K562 (cell line): Measurements from ENCODE around the gene GPD2. TPM values are rescaled to one million over a fixed set of nuclear protein-coding genes. Genes with fewer than 3 reads are reported as not detected.

Source experiments
- ARID2 ChIP-seq: fragments of 450-650 bp; IDR thresholded peaks from 2 replicates; pipeline ENCODE4 v1.6.1; 2017; ENCODE audit warnings: antibody characterized with exemption, mild to moderate bottlenecking
- FOSL1 ChIP-seq: fragments of 200-800 bp; sonication (Bioruptor generic); conservative IDR thresholded peaks from 2 replicates; pipeline ENCODE4 v1.6.1; 2016; ENCODE audit warnings: missing genetic modification characterization, missing compliant biosample characterization
- KLF1 ChIP-seq: fragments of 450-650 bp; IDR thresholded peaks from 2 replicates; pipeline ENCODE4 v1.6.1; 2016; ENCODE audit warnings: missing genetic modification characterization, missing compliant biosample characterization
- MXD1 ChIP-seq: fragments of 250-450 bp; sonication (Bioruptor Pico); IDR thresholded peaks from 2 replicates; pipeline ENCODE4 v1.8.0; 2021; ENCODE audit warnings: borderline replicate concordance, mild to moderate bottlenecking, moderate library complexity; ENCODE audit not compliant: poor library complexity, severe bottlenecking
- NCOA2 ChIP-seq, 2 experiments: fragments of 450-650 bp; IDR thresholded peaks; 2 replicates each; pipeline ENCODE4 v1.6.1; 2018; ENCODE audit warnings: mild to moderate bottlenecking in 2 of 2, moderate library complexity in 1 of 2; ENCODE audit not compliant: partially characterized antibody in 2 of 2
- NR2C1 ChIP-seq, 2 experiments: fragments of 450-650 bp; IDR thresholded peaks; 2 replicates each; pipeline ENCODE4 v1.6.1; 2017; ENCODE audit warnings: mild to moderate bottlenecking in 2 of 2, antibody characterized with exemption in 1 of 2, inconsistent platforms in 1 of 2, missing compliant biosample characterization in 1 of 2, missing genetic modification characterization in 1 of 2
- RAD51 ChIP-seq: fragments of 450-650 bp; IDR thresholded peaks from 2 replicates; pipeline ENCODE4 v1.7.1; 2016; ENCODE audit warnings: low read depth, mild to moderate bottlenecking, borderline replicate concordance
- SLC30A9 ChIP-seq: fragments of 250-450 bp; sonication (Bioruptor Pico); IDR thresholded peaks from 2 replicates; pipeline ENCODE4 v1.8.0; 2022; ENCODE audit warnings: mild to moderate bottlenecking, moderate library complexity
- SOX6 ChIP-seq: fragments of 450-650 bp; IDR thresholded peaks from 2 replicates; pipeline ENCODE4 v1.6.1; 2014; ENCODE audit warnings: mild to moderate bottlenecking
- TRIM24 ChIP-seq, 2 experiments: fragments of 450-650 bp; IDR thresholded peaks; 2 replicates each; pipeline ENCODE4 v1.6.1; 2016
- WHSC1 ChIP-seq: IDR thresholded peaks from one replicate; pipeline ENCODE4 v1.6.1; 2012; ENCODE audit warnings: low read length, control low read depth, inconsistent platforms
- YBX1 ChIP-seq: fragments of 450-650 bp; IDR thresholded peaks from 2 replicates; pipeline ENCODE4 v1.7.1; 2016; ENCODE audit warnings: mild to moderate bottlenecking
- ZNF57 ChIP-seq: fragments of 450-650 bp; formaldehyde crosslinking; IDR thresholded peaks from 2 replicates; pipeline ENCODE4 v1.4.0; 2020; ENCODE audit warnings: mild to moderate bottlenecking, moderate library complexity
- ZNF766 ChIP-seq: fragments of 200-800 bp; sonication (Bioruptor generic); conservative IDR thresholded peaks from 2 replicates; pipeline ENCODE4 v1.6.1; 2016; ENCODE audit warnings: missing genetic modification characterization, missing compliant biosample characterization
- polyA plus RNA-seq, 8 experiments: library from polyadenylated mRNA; depleted of rRNA in 4 of 8; stranded (reverse) in 5 of 8; unstranded in 3 of 8; fragments of >200 nt; fragmentation: Nextera tagmentation in 2 of 8; fragmentation: Illumina TruSeq in 1 of 8; extraction: Ambion mirVana in 2 of 8; extraction: Trizol in 1 of 8; gene quantifications; 2 replicates each; pipeline versions ENCODE4 v1.2.1 to v1.2.3, GENCODE V29; 2011 to 2014; ENCODE audit warnings: inconsistent platforms in 1 of 8, missing spikeins in 1 of 8
- total RNA-seq, 7 experiments: library from RNA; depleted of rRNA in 6 of 7; stranded (reverse); fragments of >200 nt in 6 of 7; fragmentation: Illumina TruSeq in 2 of 7; extraction: Trizol in 2 of 7; gene quantifications; 2 replicates each; pipeline versions ENCODE4 v1.2.1 to v1.2.3, GENCODE V29; 2011 to 2021; ENCODE audit warnings: low replicate concordance in 1 of 7
- TF ChIP-seq, protein P1 (sequence below): fragments of 450-650 bp; IDR thresholded peaks from 2 replicates; pipeline ENCODE4 v1.6.1; 2018; ENCODE audit not compliant: partially characterized antibody
- TF ChIP-seq, protein P2 (sequence below): sonication (generic); formaldehyde crosslinking; IDR thresholded peaks from 2 replicates; pipeline ENCODE4 v1.8.1; 2023; ENCODE audit warnings: missing genetic modification reagents, mild to moderate bottlenecking, borderline replicate concordance
- TF ChIP-seq, protein P3 (sequence below): fragments of 450-650 bp; IDR thresholded peaks from 2 replicates; pipeline ENCODE4 v1.7.1; 2018; ENCODE audit warnings: mild to moderate bottlenecking, low read depth; ENCODE audit not compliant: partially characterized antibody

Gene GPD2
- total and polyA plus RNA-seq, 9 of the 15 experiments (the other 6 are each of a cell fraction or from before 2014, with no cell fraction given) = 5.2 to 39.2 (median 19.0) TPM

DNA sequence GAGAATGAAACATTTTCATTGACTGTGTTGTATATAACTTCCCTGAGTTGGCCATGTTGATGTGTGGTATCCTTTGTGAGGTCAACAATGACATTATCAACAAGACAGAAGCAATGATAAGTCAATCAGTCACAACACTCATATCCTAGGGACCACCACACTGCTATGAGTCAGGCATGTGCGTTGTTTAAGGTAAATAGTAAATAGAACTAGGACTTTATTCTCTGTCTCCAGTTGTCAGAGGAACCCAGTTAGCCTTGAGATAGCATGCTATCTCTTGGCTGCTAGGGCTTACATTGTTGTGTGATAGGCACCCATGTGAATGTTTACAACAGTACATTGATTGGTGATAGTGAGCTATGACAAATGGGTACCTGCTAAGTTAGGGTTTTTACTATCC, 37.3 kb downstream of the GPD2 start (continued):
- TF ChIP-seq MXD1 = no peak
- TF ChIP-seq WHSC1 = no peak
- no peak for TF ChIP-seq YBX1
- TF ChIP-seq SLC30A9 (CRISPR knock-in tag) = no peak
- TF ChIP-seq, protein P1, sequence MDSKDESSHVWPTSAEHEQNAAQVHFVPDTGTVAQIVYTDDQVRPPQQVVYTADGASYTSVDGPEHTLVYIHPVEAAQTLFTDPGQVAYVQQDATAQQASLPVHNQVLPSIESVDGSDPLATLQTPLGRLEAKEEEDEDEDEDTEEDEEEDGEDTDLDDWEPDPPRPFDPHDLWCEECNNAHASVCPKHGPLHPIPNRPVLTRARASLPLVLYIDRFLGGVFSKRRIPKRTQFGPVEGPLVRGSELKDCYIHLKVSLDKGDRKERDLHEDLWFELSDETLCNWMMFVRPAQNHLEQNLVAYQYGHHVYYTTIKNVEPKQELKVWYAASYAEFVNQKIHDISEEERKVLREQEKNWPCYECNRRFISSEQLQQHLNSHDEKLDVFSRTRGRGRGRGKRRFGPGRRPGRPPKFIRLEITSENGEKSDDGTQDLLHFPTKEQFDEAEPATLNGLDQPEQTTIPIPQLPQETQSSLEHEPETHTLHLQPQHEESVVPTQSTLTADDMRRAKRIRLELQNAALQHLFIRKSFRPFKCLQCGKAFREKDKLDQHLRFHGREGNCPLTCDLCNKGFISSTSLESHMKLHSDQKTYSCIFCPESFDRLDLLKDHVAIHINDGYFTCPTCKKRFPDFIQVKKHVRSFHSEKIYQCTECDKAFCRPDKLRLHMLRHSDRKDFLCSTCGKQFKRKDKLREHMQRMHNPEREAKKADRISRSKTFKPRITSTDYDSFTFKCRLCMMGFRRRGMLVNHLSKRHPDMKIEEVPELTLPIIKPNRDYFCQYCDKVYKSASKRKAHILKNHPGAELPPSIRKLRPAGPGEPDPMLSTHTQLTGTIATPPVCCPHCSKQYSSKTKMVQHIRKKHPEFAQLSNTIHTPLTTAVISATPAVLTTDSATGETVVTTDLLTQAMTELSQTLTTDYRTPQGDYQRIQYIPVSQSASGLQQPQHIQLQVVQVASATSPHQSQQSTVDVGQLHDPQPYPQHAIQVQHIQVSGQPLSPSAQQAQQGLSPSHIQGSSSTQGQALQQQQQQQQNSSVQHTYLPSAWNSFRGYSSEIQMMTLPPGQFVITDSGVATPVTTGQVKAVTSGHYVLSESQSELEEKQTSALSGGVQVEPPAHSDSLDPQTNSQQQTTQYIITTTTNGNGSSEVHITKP = no peak
- TF ChIP-seq NR2C1 (IDR thresholded peaks at IDR 0.05) = no peak
- TF ChIP-seq NR2C1 (tag; IDR thresholded peaks at IDR 0.05) = 0 out of 2 replicates have a peak, but pooled peaks have one; percentile 22
- TF ChIP-seq FOSL1 (tag) = peak; percentile 50; the same call in 1 of the 2 replicates
- no peak for TF ChIP-seq NCOA2 (IDR thresholded peaks at IDR 0.05; ENCODE audit: partially characterized antibody in 2 of 2)
- no peak for TF ChIP-seq ZNF766 (CRISPR knock-in tag)
- no peak for TF ChIP-seq RAD51
- TF ChIP-seq SOX6 = peak; percentile 51; the same call in 1 of the 2 replicates
- no peak for TF ChIP-seq ARID2
- TF ChIP-seq, protein P2, sequence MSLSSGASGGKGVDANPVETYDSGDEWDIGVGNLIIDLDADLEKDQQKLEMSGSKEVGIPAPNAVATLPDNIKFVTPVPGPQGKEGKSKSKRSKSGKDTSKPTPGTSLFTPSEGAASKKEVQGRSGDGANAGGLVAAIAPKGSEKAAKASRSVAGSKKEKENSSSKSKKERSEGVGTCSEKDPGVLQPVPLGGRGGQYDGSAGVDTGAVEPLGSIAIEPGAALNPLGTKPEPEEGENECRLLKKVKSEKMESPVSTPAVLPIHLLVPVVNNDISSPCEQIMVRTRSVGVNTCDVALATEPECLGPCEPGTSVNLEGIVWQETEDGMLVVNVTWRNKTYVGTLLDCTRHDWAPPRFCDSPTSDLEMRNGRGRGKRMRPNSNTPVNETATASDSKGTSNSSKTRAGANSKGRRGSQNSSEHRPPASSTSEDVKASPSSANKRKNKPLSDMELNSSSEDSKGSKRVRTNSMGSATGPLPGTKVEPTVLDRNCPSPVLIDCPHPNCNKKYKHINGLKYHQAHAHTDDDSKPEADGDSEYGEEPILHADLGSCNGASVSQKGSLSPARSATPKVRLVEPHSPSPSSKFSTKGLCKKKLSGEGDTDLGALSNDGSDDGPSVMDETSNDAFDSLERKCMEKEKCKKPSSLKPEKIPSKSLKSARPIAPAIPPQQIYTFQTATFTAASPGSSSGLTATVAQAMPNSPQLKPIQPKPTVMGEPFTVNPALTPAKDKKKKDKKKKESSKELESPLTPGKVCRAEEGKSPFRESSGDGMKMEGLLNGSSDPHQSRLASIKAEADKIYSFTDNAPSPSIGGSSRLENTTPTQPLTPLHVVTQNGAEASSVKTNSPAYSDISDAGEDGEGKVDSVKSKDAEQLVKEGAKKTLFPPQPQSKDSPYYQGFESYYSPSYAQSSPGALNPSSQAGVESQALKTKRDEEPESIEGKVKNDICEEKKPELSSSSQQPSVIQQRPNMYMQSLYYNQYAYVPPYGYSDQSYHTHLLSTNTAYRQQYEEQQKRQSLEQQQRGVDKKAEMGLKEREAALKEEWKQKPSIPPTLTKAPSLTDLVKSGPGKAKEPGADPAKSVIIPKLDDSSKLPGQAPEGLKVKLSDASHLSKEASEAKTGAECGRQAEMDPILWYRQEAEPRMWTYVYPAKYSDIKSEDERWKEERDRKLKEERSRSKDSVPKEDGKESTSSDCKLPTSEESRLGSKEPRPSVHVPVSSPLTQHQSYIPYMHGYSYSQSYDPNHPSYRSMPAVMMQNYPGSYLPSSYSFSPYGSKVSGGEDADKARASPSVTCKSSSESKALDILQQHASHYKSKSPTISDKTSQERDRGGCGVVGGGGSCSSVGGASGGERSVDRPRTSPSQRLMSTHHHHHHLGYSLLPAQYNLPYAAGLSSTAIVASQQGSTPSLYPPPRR (CRISPR knock-in tag) = no peak
- TF ChIP-seq, protein P3, sequence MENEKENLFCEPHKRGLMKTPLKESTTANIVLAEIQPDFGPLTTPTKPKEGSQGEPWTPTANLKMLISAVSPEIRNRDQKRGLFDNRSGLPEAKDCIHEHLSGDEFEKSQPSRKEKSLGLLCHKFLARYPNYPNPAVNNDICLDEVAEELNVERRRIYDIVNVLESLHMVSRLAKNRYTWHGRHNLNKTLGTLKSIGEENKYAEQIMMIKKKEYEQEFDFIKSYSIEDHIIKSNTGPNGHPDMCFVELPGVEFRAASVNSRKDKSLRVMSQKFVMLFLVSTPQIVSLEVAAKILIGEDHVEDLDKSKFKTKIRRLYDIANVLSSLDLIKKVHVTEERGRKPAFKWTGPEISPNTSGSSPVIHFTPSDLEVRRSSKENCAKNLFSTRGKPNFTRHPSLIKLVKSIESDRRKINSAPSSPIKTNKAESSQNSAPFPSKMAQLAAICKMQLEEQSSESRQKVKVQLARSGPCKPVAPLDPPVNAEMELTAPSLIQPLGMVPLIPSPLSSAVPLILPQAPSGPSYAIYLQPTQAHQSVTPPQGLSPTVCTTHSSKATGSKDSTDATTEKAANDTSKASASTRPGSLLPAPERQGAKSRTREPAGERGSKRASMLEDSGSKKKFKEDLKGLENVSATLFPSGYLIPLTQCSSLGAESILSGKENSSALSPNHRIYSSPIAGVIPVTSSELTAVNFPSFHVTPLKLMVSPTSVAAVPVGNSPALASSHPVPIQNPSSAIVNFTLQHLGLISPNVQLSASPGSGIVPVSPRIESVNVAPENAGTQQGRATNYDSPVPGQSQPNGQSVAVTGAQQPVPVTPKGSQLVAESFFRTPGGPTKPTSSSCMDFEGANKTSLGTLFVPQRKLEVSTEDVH = no peak
- no peak for TF ChIP-seq KLF1 (tag)
- TF ChIP-seq TRIM24 (IDR thresholded peaks at IDR 0.05) = peak in 1 of 2 experiments; percentile 27; a peak in 1 of 4 replicates
- no peak for TF ChIP-seq ZNF57 (CRISPR knock-in tag)
